IMR-90 (cell line): ENCODE data around the gene OR1F1. TPM values are rescaled to one million over a fixed set of nuclear protein-coding genes. Genes with fewer than 3 reads are reported as not detected.

ENCODE experiments used
- ATAC-seq: fragments of 200-7000 bp; cut with Tn5 transposase; 2 replicates; pipeline ENCODE4 v1.9.1; 2020; ENCODE audit warnings: low read depth, mild to moderate bottlenecking, moderate library complexity
- BruUV-seq: library from RNA; stranded (reverse); fragments of 400-500 nt; replicated peaks from 2 replicates; lab custom pipeline; 2021; lab: Mats Ljungman, UMichigan
- CTCF ChIA-PET: fragments of 300-600 bp; formaldehyde crosslinking; extraction: SDS; loops from one replicate; lab custom pipeline; 2021; ENCODE audit warnings: antibody characterized with exemption; lab: Yijun Ruan, JAX
- POLR2A ChIA-PET: fragments of 300-600 bp; sonication (Branson Sonifier 250); formaldehyde crosslinking; loops from one replicate; lab custom pipeline; 2022; ENCODE audit warnings: antibody characterized with exemption; ENCODE audit not compliant: unreplicated experiment; lab: Charles Lee
- DNase-seq: peaks from one replicate; pipeline ENCODE4 v3.0.0; 2013
- H2AFZ ChIP-seq: replicated peaks from 2 replicates; pipeline ENCODE3; 2013; ENCODE audit warnings: low read length, mild to moderate bottlenecking; ENCODE audit not compliant: poor library complexity
- H2AK5ac ChIP-seq: 2 replicates; pipeline ENCODE4 v1.6.1; 2013; ENCODE audit warnings: low read depth, low read length, inconsistent platforms
- H2AK9ac ChIP-seq: replicated peaks from 2 replicates; pipeline ENCODE3; 2013; ENCODE audit warnings: mild to moderate bottlenecking, low read depth, low read length, moderate library complexity; ENCODE audit not compliant: poor library complexity
- H2BK120ac ChIP-seq: 2 replicates; pipeline ENCODE4 v1.6.1; 2013; ENCODE audit warnings: low read depth, low read length, inconsistent platforms
- H2BK15ac ChIP-seq: 3 replicates; pipeline ENCODE4 v1.6.1; 2013; ENCODE audit warnings: low read depth, low read length, inconsistent platforms
- H2BK20ac ChIP-seq: 2 replicates; pipeline ENCODE4 v1.6.1; 2013; ENCODE audit warnings: low read depth, mild to moderate bottlenecking, inconsistent platforms, low read length, moderate library complexity
- H2BK5ac ChIP-seq: 2 replicates; pipeline ENCODE4 v1.6.1; 2013; ENCODE audit warnings: mild to moderate bottlenecking, low read depth, low read length, inconsistent platforms; ENCODE audit not compliant: poor library complexity, severe bottlenecking
- H3K14ac ChIP-seq: replicated peaks from 2 replicates; pipeline ENCODE4 v1.6.1; 2013; ENCODE audit warnings: low read depth, low read length, inconsistent platforms
- H3K18ac ChIP-seq: 2 replicates; pipeline ENCODE4 v1.6.1; 2013; ENCODE audit warnings: low read depth, low read length, control low read depth
- H3K23ac ChIP-seq: 2 replicates; pipeline ENCODE4 v1.6.1; 2013; ENCODE audit warnings: low read depth, low read length, inconsistent platforms
- H3K27ac ChIP-seq: 2 replicates; pipeline ENCODE4 v1.5.1; 2013; ENCODE audit warnings: mild to moderate bottlenecking, control low read depth, low read length; ENCODE audit not compliant: insufficient read depth
- H3K27me3 ChIP-seq: 2 replicates; pipeline ENCODE4 v1.6.1; 2013; ENCODE audit warnings: low read length; ENCODE audit not compliant: control insufficient read depth, insufficient read depth
- H3K36me3 ChIP-seq: 2 replicates; pipeline ENCODE4 v1.6.1; 2013; ENCODE audit warnings: low read length, mixed read lengths; ENCODE audit not compliant: control insufficient read depth, insufficient read depth
- H3K4ac ChIP-seq: 2 replicates; pipeline ENCODE4 v1.6.1; 2013; ENCODE audit warnings: low read depth, low read length, inconsistent platforms
- H3K4me1 ChIP-seq: 2 replicates; pipeline ENCODE4 v1.6.1; 2013; ENCODE audit warnings: low read length, mixed read lengths; ENCODE audit not compliant: control insufficient read depth, insufficient read depth
- H3K4me2 ChIP-seq: 2 replicates; pipeline ENCODE4 v1.6.1; 2013; ENCODE audit warnings: low read depth, mild to moderate bottlenecking, control low read depth, low read length, moderate library complexity
- H3K4me3 ChIP-seq: 2 replicates; pipeline ENCODE4 v1.5.1; 2013; ENCODE audit warnings: low read depth, mild to moderate bottlenecking, control low read depth, low read length, moderate library complexity; ENCODE audit not compliant: insufficient read depth
- H3K56ac ChIP-seq: 2 replicates; pipeline ENCODE4 v1.6.1; 2013; ENCODE audit warnings: low read length, inconsistent platforms; ENCODE audit not compliant: insufficient read depth; ENCODE audit errors: extremely low read depth
- H3K79me1 ChIP-seq, 2 experiments: 2 replicates each; pipeline ENCODE4 v1.6.1; 2013; ENCODE audit warnings: low read length in 2 of 2, inconsistent platforms in 1 of 2, low read depth in 1 of 2
- H3K9ac ChIP-seq: 2 replicates; pipeline ENCODE4 v1.6.1; 2013; ENCODE audit warnings: low read depth, low read length, control low read depth
- H3K9me1 ChIP-seq: 2 replicates; pipeline ENCODE4 v1.6.1; 2013; ENCODE audit warnings: low read length, inconsistent platforms; ENCODE audit not compliant: insufficient read depth
- H3K9me3 ChIP-seq: 2 replicates; pipeline ENCODE4 v1.6.1; 2013; ENCODE audit warnings: low read length; ENCODE audit not compliant: control insufficient read depth, insufficient read depth
- H4K20me1 ChIP-seq: 2 replicates; pipeline ENCODE4 v1.6.1; 2013; ENCODE audit warnings: low read length, inconsistent platforms; ENCODE audit not compliant: insufficient read depth
- H4K5ac ChIP-seq: 2 replicates; pipeline ENCODE4 v1.6.1; 2013; ENCODE audit warnings: mild to moderate bottlenecking, low read depth, low read length, control low read depth
- H4K8ac ChIP-seq, 2 experiments: 2 replicates each; pipeline ENCODE4 v1.6.1; 2013; ENCODE audit warnings: low read depth in 2 of 2, low read length in 2 of 2, control low read depth in 1 of 2, inconsistent platforms in 1 of 2
- H4K91ac ChIP-seq: 2 replicates; pipeline ENCODE4 v1.6.1; 2013; ENCODE audit warnings: low read depth, low read length, inconsistent platforms; ENCODE audit not compliant: insufficient read depth
- BHLHE40 ChIP-seq: fragments of 150-350 bp; IDR thresholded peaks from 2 replicates; pipeline ENCODE4 v1.6.1; 2016; ENCODE audit warnings: mild to moderate bottlenecking, low read depth, low read length
- CEBPB ChIP-seq: IDR thresholded peaks from 2 replicates; pipeline ENCODE4 v1.6.1; 2012; ENCODE audit warnings: low read depth, low read length, improper control_type of control experiment
- CHD1 ChIP-seq: IDR thresholded peaks from 2 replicates; pipeline ENCODE4 v1.6.1; 2012; ENCODE audit warnings: low read depth, low read length, improper control_type of control experiment
- ELK1 ChIP-seq: fragments of 150-350 bp; IDR thresholded peaks from 2 replicates; pipeline ENCODE4 v1.6.1; 2016; ENCODE audit warnings: low read depth, mild to moderate bottlenecking, low read length, moderate library complexity, borderline replicate concordance
- MAFK ChIP-seq: IDR thresholded peaks from 2 replicates; pipeline ENCODE4 v1.6.1; 2012; ENCODE audit warnings: low read depth, low read length, improper control_type of control experiment
- MAZ ChIP-seq: IDR thresholded peaks from 2 replicates; pipeline ENCODE4 v1.6.1; 2012; ENCODE audit warnings: low read depth, mild to moderate bottlenecking, low read length, improper control_type of control experiment, moderate library complexity, borderline replicate concordance
- MXI1 ChIP-seq: IDR thresholded peaks from 2 replicates; pipeline ENCODE4 v1.6.1; 2012; ENCODE audit warnings: low read depth, mild to moderate bottlenecking, low read length, moderate library complexity, borderline replicate concordance
- RAD21 ChIP-seq: IDR thresholded peaks from 2 replicates; pipeline ENCODE4 v1.6.1; 2012; ENCODE audit warnings: low read length, improper control_type of control experiment
- RCOR1 ChIP-seq: IDR thresholded peaks from 2 replicates; pipeline ENCODE4 v1.6.1; 2012; ENCODE audit warnings: mild to moderate bottlenecking, low read length, improper control_type of control experiment; ENCODE audit not compliant: insufficient replicate concordance
- RFX5 ChIP-seq: IDR thresholded peaks from 2 replicates; pipeline ENCODE4 v1.8.0; 2012; ENCODE audit warnings: low read depth, mild to moderate bottlenecking, low read length, moderate library complexity
- WGBS, 2 experiments: methylation state at CpG; one replicate each; pipeline versions ENCODE4 v1.1.5 to v1.1.7; 2013; ENCODE audit warnings: missing lambda C conversion rate in 2 of 2; ENCODE audit not compliant: insufficient read length in 1 of 2; ENCODE audit errors: extremely low coverage in 2 of 2; 5-methylcytosine and 5-hydroxymethylcytosine counted together
- dilution Hi-C: fragments of 300-500 bp; cut with HindIII; formaldehyde crosslinking; loops from one replicate; pipeline ENCODE4 v1.14.3; 2018; ENCODE audit warnings: low sequenced_read_pairs; ENCODE audit not compliant: unreplicated experiment
- in situ Hi-C: fragments of 300-500 bp; cut with MboI; formaldehyde crosslinking; loops from 3 replicates; pipeline ENCODE4 v1.14.3; 2019; ENCODE audit warnings: low sequenced_read_pairs, inconsistent platforms, mixed read lengths
- intact Hi-C: fragments of 100-400 bp; cut with micrococcal nuclease; formaldehyde crosslinking; loops from 2 replicates; pipeline ENCODE4 v1.10.0; 2022
- polyA plus RNA-seq, 3 experiments: library from polyadenylated mRNA; depleted of rRNA; stranded (reverse); fragments of >200 nt; gene quantifications; 2 replicates each; pipeline ENCODE4 v1.2.3, GENCODE V29; 2012; ENCODE audit warnings: low replicate concordance in 1 of 3
- total RNA-seq: library from RNA; depleted of rRNA; stranded (reverse); fragments of >200 nt; gene quantifications from 2 replicates; pipeline ENCODE4 v1.2.3, GENCODE V29; 2012

The OR1F1 gene
- total and polyA plus RNA-seq, 2 of the 4 experiments (the other 2 are of a cell fraction) = 0.12 TPM; not detected in 1

GRCh38 chr16:3145660-3146059, 42.3 kb upstream of the OR1F1 start:
- H4K8ac ChIP-seq = no peak overlapping the region
- H3K27ac ChIP-seq = no peak overlapping the region
- CTCF ChIA-PET = no interaction called here
- no peak overlapping the region for H2BK15ac ChIP-seq
- H2AK9ac ChIP-seq = no peak overlapping the region
- H3K56ac ChIP-seq = no peak overlapping the region
- H3K18ac ChIP-seq = no peak overlapping the region
- in situ Hi-C loops (no loop called here), dilution Hi-C loops (no loop called here), intact Hi-C loops (no loop called here)
- POLR2A ChIA-PET = interaction anchor here (0.5 kb wide), 1 partner anchor 8 kb away, joined by 3 read pairs; no protein-coding TSS in a partner anchor
- H3K23ac ChIP-seq = no peak overlapping the region
- 0 out of 2 replicates have a peak, but pooled peaks cover 10% of the 10 kb centered on the region for H3K9me1 ChIP-seq
- H3K4me2 ChIP-seq = no peak overlapping the region
- no peak overlapping the region for H3K14ac ChIP-seq
- no peak overlapping the region for H3K9ac ChIP-seq
- H4K20me1 ChIP-seq = peaks cover under 1% of the 10 kb centered on the region
- no peak overlapping the region for H3K4me3 ChIP-seq
- H3K36me3 ChIP-seq = peaks cover 12% of the 10 kb centered on the region
- H3K4me1 ChIP-seq = peaks cover 3% of the 10 kb centered on the region; the same call in 1 of the 2 replicates
- no peak overlapping the region for H2AK5ac ChIP-seq
- H4K5ac ChIP-seq = no peak overlapping the region
- 74% methylated on average over 6 of the region's 12 CpGs; no CpG with 5 or more reads in 1 of the 2 experiments for WGBS, 2 experiments
- ATAC-seq (no peak), DNase-seq (no peak)
- H3K27me3 ChIP-seq = no peaks in the 10 kb centered on the region
- TF ChIP-seq RCOR1 (no peak), RAD21 (no peak), CHD1 (no peak), ELK1 (no peak), MAZ (no peak), MXI1 (no peak), CEBPB (no peak), MAFK (no peak), RFX5 (no peak), BHLHE40 (no peak)
- H2AFZ ChIP-seq = no peak overlapping the region
- H2BK120ac ChIP-seq = no peak overlapping the region
- no TSS peak for BruUV-seq
- no peak overlapping the region for H2BK5ac ChIP-seq
- H3K79me1 ChIP-seq = peaks cover 0 to 13% of the 10 kb centered on the region in 2 experiments; a peak in 2 of 4 replicates
- H3K4ac ChIP-seq = no peak overlapping the region
- no peak overlapping the region for H2BK20ac ChIP-seq
- H3K9me3 ChIP-seq = no peaks in the 10 kb centered on the region
- no peak overlapping the region for H4K91ac ChIP-seq
